H1 (cell line): Measurements from ENCODE around the gene FBH1. TPM values are rescaled to one million over a fixed set of nuclear protein-coding genes. Genes with fewer than 3 reads are reported as not detected.

ENCODE experiments used
- CHD7 ChIP-seq: fragments of 300-600 bp; sonication (generic); IDR thresholded peaks from 2 replicates; pipeline ENCODE4 v1.7.1; 2012; ENCODE audit warnings: low read length, moderate library complexity, mild to moderate bottlenecking, inconsistent platforms; ENCODE audit not compliant: insufficient replicate concordance
- FOSL1 ChIP-seq: IDR thresholded peaks from 2 replicates; pipeline ENCODE4 v1.6.1; 2011; ENCODE audit warnings: mild to moderate bottlenecking, low read depth, low read length, moderate library complexity; ENCODE audit not compliant: insufficient read depth
- NANOG ChIP-seq: IDR thresholded peaks from 2 replicates; pipeline ENCODE4 v1.6.1; 2011; ENCODE audit warnings: low read length, low read depth, mild to moderate bottlenecking, inconsistent platforms; ENCODE audit not compliant: insufficient read depth, poor library complexity, severe bottlenecking
- SIN3A ChIP-seq, 2 experiments: IDR thresholded peaks in 1 of 2; conservative IDR thresholded peaks in 1 of 2; 2 replicates each; pipeline ENCODE4 v1.6.1; 2011 to 2012; ENCODE audit warnings: low read length in 2 of 2, improper control_type of control experiment in 1 of 2, low read depth in 1 of 2, mild to moderate bottlenecking in 1 of 2
- polyA plus RNA-seq, 7 experiments: library from polyadenylated mRNA; depleted of rRNA in 3 of 7; stranded (reverse) in 5 of 7; unstranded in 2 of 7; fragments of >200 nt in 5 of 7; fragments of 200-250 nt in 2 of 7; gene quantifications; 1 replicate in 5 of 7; 2 replicates in 1 of 7; 4 replicates in 1 of 7; pipeline versions ENCODE4 v1.2.1 to v1.2.3, GENCODE V29; 2011 to 2013; ENCODE audit warnings: missing spikeins in 2 of 7, mixed read lengths in 2 of 7
- total RNA-seq: library from RNA; stranded (reverse); fragmentation: NEBNext Ultra II Directional; extraction: Animal tissue kit (Norgen Biotek cat#: 25700); gene quantifications from 2 replicates; pipeline ENCODE4 v1.2.1, GENCODE V29; 2021

Gene FBH1
- total and polyA plus RNA-seq, 2 of the 8 experiments (the other 6 are each of a cell fraction or from before 2014, with no cell fraction given): 31.1 to 51.8 TPM

- no peak for TF ChIP-seq CHD7
- no peak for TF ChIP-seq SIN3A (conservative IDR thresholded peaks at IDR 0.05 in 1 of 2, IDR thresholded peaks at IDR 0.05 in 1 of 2; ENCODE audit: low read depth in 1 of 2, low read length in 2 of 2)
- no peak for TF ChIP-seq NANOG
- no peak for TF ChIP-seq FOSL1
Observed at GRCh38 chr10:5904227-5904626, 14.2 kb downstream of the FBH1 start (continued).
